Testis (tissue), 2 donors: ENCODE data around the gene ADAMTSL5.
A peak's percentile ranks its signal among the peaks of the same experiment; 100 is the strongest.

Experiments
- POLR2A ChIP-seq: fragments of 450-650 bp; IDR thresholded peaks from one replicate; pipeline ENCODE4 v1.6.1; 2017; ENCODE audit warnings: antibody characterized with exemption, mild to moderate bottlenecking, moderate library complexity
- TF ChIP-seq, protein P1 (sequence below), 3 experiments: fragments of 450-650 bp in 2 of 3; fragments of 200-600 bp in 1 of 3; sonication (generic) in 1 of 3; IDR thresholded peaks; one replicate each; pipeline ENCODE4 v1.5.1; 2016 to 2019; ENCODE audit warnings: antibody characterized with exemption in 3 of 3, mild to moderate bottlenecking in 2 of 3, moderate library complexity in 1 of 3

DNA sequence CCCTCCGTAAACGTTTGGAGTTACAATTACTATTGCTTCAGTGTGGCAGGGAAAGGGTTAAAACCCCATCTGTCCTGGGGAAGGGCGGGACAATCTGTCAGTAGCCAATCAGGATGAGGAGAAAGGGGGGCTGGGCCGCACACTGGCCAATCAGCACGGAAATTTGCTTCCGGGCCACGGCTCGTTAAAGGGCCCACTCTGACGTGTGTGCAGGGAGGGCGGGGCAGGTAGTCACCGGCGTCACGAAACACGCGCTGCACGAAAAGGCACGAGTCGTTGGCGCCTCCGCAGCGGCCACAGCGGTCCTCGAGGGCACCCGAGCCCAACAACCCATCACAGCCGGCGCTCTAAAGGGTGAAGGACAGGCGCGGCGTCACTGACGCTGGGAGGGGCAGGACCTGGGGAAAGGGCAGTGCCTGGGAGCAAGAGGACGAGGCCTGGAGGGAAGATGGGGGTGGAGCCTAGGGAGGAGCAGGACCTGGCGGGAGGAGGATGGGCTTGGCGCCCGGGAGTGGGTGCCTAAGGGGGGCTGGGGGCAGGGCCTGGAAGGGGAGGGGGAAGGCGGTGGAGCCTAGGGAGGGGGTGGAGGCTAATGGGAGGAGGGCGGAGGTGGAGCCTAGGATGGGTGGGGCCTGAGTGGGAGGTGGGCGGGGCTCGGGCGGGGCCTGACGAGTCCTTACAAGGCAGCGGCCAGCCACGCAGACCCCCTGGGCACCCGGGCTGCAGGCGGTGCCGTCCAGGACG, 4.9 kb downstream of the ADAMTSL5 start:
- TF ChIP-seq, protein P1, sequence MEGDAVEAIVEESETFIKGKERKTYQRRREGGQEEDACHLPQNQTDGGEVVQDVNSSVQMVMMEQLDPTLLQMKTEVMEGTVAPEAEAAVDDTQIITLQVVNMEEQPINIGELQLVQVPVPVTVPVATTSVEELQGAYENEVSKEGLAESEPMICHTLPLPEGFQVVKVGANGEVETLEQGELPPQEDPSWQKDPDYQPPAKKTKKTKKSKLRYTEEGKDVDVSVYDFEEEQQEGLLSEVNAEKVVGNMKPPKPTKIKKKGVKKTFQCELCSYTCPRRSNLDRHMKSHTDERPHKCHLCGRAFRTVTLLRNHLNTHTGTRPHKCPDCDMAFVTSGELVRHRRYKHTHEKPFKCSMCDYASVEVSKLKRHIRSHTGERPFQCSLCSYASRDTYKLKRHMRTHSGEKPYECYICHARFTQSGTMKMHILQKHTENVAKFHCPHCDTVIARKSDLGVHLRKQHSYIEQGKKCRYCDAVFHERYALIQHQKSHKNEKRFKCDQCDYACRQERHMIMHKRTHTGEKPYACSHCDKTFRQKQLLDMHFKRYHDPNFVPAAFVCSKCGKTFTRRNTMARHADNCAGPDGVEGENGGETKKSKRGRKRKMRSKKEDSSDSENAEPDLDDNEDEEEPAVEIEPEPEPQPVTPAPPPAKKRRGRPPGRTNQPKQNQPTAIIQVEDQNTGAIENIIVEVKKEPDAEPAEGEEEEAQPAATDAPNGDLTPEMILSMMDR (IDR thresholded peaks at IDR 0.05), result peak in 2 of 3 experiments; percentile 22 to 24
- no peak for TF ChIP-seq POLR2A
